GM06990 (cell line): ENCODE measurements around the gene TBX3.

Experiments
- DNase-seq: peaks from one replicate; pipeline ENCODE4 v3.0.0-alpha.2; 2011; ENCODE audit not compliant: insufficient read length; ENCODE audit errors: extremely low read depth
- H3K27me3 ChIP-seq: replicated peaks from 2 replicates; pipeline ENCODE4 v1.6.0; 2011; ENCODE audit warnings: low read length; ENCODE audit not compliant: control insufficient read depth, insufficient read depth
- H3K36me3 ChIP-seq: 2 replicates; pipeline ENCODE4 v1.5.1; 2011; ENCODE audit warnings: low read length; ENCODE audit not compliant: control insufficient read depth, insufficient read depth
- H3K4me3 ChIP-seq: replicated peaks from 2 replicates; pipeline ENCODE4 v1.5.1; 2011; ENCODE audit warnings: low read depth, mild to moderate bottlenecking, control low read depth, low read length
- CTCF ChIP-seq: IDR thresholded peaks from 2 replicates; pipeline ENCODE4 v1.5.1; 2011; ENCODE audit warnings: low read length, control low read depth, mild to moderate bottlenecking, inconsistent platforms; ENCODE audit not compliant: insufficient read depth, poor library complexity, severe bottlenecking

The TBX3 gene

GRCh38 chr12:114697741-114698565 lies 14.0 kb upstream of the TBX3 start:
- Histone ChIP-seq H3K4me3 (no peak overlapping the region), H3K27me3 (no peaks in the 10 kb centered on the region; the same call in none of the 2 replicates)
- DNase-seq: no peak

GRCh38 chr12:114697243-114697716 lies 13.3 kb upstream of the TBX3 start:
- no peaks in the 10 kb centered on the region; the same call in none of the 2 replicates for H3K27me3 ChIP-seq
- H3K36me3 ChIP-seq: no peaks in the 10 kb centered on the region
- DNase-seq: no peak
- no peak for TF ChIP-seq CTCF
- H3K4me3 ChIP-seq: no peak overlapping the region

More at GRCh38 chr12:114697741-114698565, 14.0 kb upstream of the TBX3 start:
- TF ChIP-seq CTCF: no peak
- H3K36me3 ChIP-seq: no peaks in the 10 kb centered on the region

GRCh38 chr12:114696443-114697242 lies 12.7 kb upstream of the TBX3 start:
- no peak for DNase-seq
- no peaks in the 10 kb centered on the region for H3K36me3 ChIP-seq
- no peak overlapping the region for H3K4me3 ChIP-seq
- no peak for TF ChIP-seq CTCF
- no peaks in the 10 kb centered on the region; the same call in none of the 2 replicates for H3K27me3 ChIP-seq

- Histone ChIP-seq H3K4me3 (no peak overlapping the region), H3K27me3 (no peaks in the 10 kb centered on the region; the same call in none of the 2 replicates), H3K36me3 (no peaks in the 10 kb centered on the region)
- no peak for DNase-seq
- no peak for TF ChIP-seq CTCF
Observed at GRCh38 chr12:114695305-114695592, 11.3 kb upstream of the TBX3 start.

- Histone ChIP-seq H3K4me3 (no peak overlapping the region), H3K36me3 (no peaks in the 10 kb centered on the region), H3K27me3 (no peaks in the 10 kb centered on the region; the same call in none of the 2 replicates)
- TF ChIP-seq CTCF: no peak
- no peak for DNase-seq
Observed at GRCh38 chr12:114694436-114695304, 10.7 kb upstream of the TBX3 start.
